C4-2B (cell line): ENCODE data around the gene RNPEP.
"Not testable (repeated sequence)": the region's sequence is repeated elsewhere in the genome, so short reads cannot be mapped to it uniquely, and the experiment has no call there.

Experiments
- CTCF ChIP-seq: fragments of 450-650 bp; conservative IDR thresholded peaks from 2 replicates; pipeline ENCODE4 v1.5.1; 2017; ENCODE audit warnings: mild to moderate bottlenecking
- ZFX ChIP-seq: fragments of 450-650 bp; IDR thresholded peaks from 2 replicates; pipeline ENCODE4 v1.6.1; 2017

GRCh38 chr1:201940316-201940715 is 42.1 kb upstream of the RNPEP start:
- TF ChIP-seq ZFX, CTCF: not testable (repeated sequence)
